Osteoblast (primary cell): ENCODE data around the gene TEX48. TPM values are rescaled to one million over a fixed set of nuclear protein-coding genes. Genes with fewer than 3 reads are reported as not detected.

Experiments
- DNase-seq: peaks from one replicate; pipeline ENCODE4 v3.0.0; 2011; ENCODE audit warnings: low spot score, mixed read lengths; ENCODE audit not compliant: insufficient read length; ENCODE audit errors: missing footprints
- H2AFZ ChIP-seq: 2 replicates; pipeline ENCODE4 v1.6.0; 2011; ENCODE audit warnings: mild to moderate bottlenecking, low read length
- H3K27ac ChIP-seq: 2 replicates; pipeline ENCODE4 v1.5.1; 2011; ENCODE audit warnings: mild to moderate bottlenecking, low read depth, low read length, moderate library complexity
- H3K27me3 ChIP-seq: 2 replicates; pipeline ENCODE4 v1.6.0; 2012; ENCODE audit warnings: mild to moderate bottlenecking, control low read depth, inconsistent platforms, low read length, moderate library complexity; ENCODE audit not compliant: insufficient read depth
- H3K36me3 ChIP-seq: 2 replicates; pipeline ENCODE4 v1.5.1; 2011; ENCODE audit warnings: mild to moderate bottlenecking, low read length, control low read depth, moderate library complexity; ENCODE audit not compliant: insufficient read depth
- H3K4me1 ChIP-seq: 2 replicates; pipeline ENCODE4 v1.5.1; 2011; ENCODE audit warnings: mild to moderate bottlenecking, low read length, control low read depth, moderate library complexity; ENCODE audit not compliant: insufficient read depth
- H3K4me2 ChIP-seq: 2 replicates; pipeline ENCODE4 v1.6.0; 2011; ENCODE audit warnings: mild to moderate bottlenecking, low read length; ENCODE audit not compliant: insufficient read depth
- H3K4me3 ChIP-seq: fragments of 200-600 bp; sonication (generic); 3 replicates; pipeline ENCODE4 v1.5.1; 2012; ENCODE audit warnings: mild to moderate bottlenecking, low read length, inconsistent platforms; ENCODE audit not compliant: insufficient read depth
- H3K79me2 ChIP-seq: 2 replicates; pipeline ENCODE4 v1.6.0; 2012; ENCODE audit warnings: mild to moderate bottlenecking, low read length, control low read depth, inconsistent platforms; ENCODE audit not compliant: insufficient read depth
- H3K9me3 ChIP-seq: 2 replicates; pipeline ENCODE4 v1.5.1; 2011; ENCODE audit warnings: low read depth, low read length, control low read depth
- H4K20me1 ChIP-seq: 2 replicates; pipeline ENCODE4 v1.6.0; 2012; ENCODE audit warnings: mild to moderate bottlenecking, low read length, control low read depth; ENCODE audit not compliant: insufficient read depth
- CTCF ChIP-seq: IDR thresholded peaks from 2 replicates; pipeline ENCODE4 v1.5.1; 2011; ENCODE audit warnings: mild to moderate bottlenecking, low read depth, low read length, moderate library complexity; ENCODE audit errors: extremely low read depth
- total RNA-seq: library from RNA; depleted of rRNA; stranded (reverse); fragments of >200 nt; gene quantifications from 2 replicates; pipeline ENCODE4 v1.2.3, GENCODE V29; 2012

The TEX48 gene
- total RNA-seq, 1 donor: not detected

DNA sequence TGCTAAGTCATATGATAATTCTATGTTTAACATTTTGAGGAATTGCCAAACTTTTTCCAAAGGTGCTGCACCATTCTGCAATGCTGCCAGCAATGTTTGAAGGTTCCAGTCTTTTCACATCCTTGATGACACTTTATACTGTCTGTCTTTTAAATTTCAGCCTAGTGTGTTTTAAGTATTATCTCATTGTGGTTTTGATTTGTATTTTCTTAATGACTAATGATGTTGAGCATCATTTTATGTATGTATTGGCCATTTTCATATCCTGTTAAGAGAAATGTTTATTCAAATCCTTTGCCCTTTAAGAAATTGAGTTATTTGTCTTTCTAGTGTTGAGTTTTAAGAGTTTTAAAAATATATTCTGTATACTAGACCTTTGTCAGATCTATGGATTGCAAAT, 5.0 kb upstream of the TEX48 start:
- no peak for DNase-seq
- no peak overlapping the region for H2AFZ ChIP-seq
- peaks cover 19% of the 10 kb centered on the region for H3K4me1 ChIP-seq
- H3K4me3 ChIP-seq: no peak overlapping the region
- TF ChIP-seq CTCF: no peak
- no peaks in the 10 kb centered on the region for H4K20me1 ChIP-seq
- no peak overlapping the region for H3K27ac ChIP-seq
- H3K9me3 ChIP-seq: no peaks in the 10 kb centered on the region
- no peaks in the 10 kb centered on the region for H3K79me2 ChIP-seq
- H3K4me2 ChIP-seq: no peak overlapping the region
- no peaks in the 10 kb centered on the region for H3K36me3 ChIP-seq
- no peaks in the 10 kb centered on the region for H3K27me3 ChIP-seq

- no peak for TF ChIP-seq CTCF
- peaks cover 8% of the 10 kb centered on the region for H3K4me1 ChIP-seq
- no peaks in the 10 kb centered on the region for H3K36me3 ChIP-seq
- no peak overlapping the region for H3K4me3 ChIP-seq
- no peaks in the 10 kb centered on the region for H3K27me3 ChIP-seq
- no peak overlapping the region for H3K27ac ChIP-seq
- no peaks in the 10 kb centered on the region for H4K20me1 ChIP-seq
- H3K9me3 ChIP-seq: no peaks in the 10 kb centered on the region
- H3K79me2 ChIP-seq: no peaks in the 10 kb centered on the region
- no peak for DNase-seq
- no peak overlapping the region for H2AFZ ChIP-seq
- H3K4me2 ChIP-seq: no peak overlapping the region
These were observed 4.0 kb upstream of the TEX48 start for GRCh38 chr9:114685951-114686350.

- peaks cover 2% of the 10 kb centered on the region for H3K4me1 ChIP-seq
- TF ChIP-seq CTCF: no peak
- no peaks in the 10 kb centered on the region for H3K36me3 ChIP-seq
- H3K4me2 ChIP-seq: no peak overlapping the region
- H3K27ac ChIP-seq: no peak overlapping the region
- no peaks in the 10 kb centered on the region for H4K20me1 ChIP-seq
- DNase-seq: no peak
- no peaks in the 10 kb centered on the region for H3K9me3 ChIP-seq
- H3K4me3 ChIP-seq: no peak overlapping the region
- H2AFZ ChIP-seq: no peak overlapping the region
- H3K79me2 ChIP-seq: no peaks in the 10 kb centered on the region
- H3K27me3 ChIP-seq: no peaks in the 10 kb centered on the region
These were observed 2.0 kb upstream of the TEX48 start for GRCh38 chr9:114684036-114684435.

- Histone ChIP-seq H4K20me1 (no peaks in the 10 kb centered on the region), H3K4me2 (no peak overlapping the region)
- no peak for DNase-seq
These were observed 854 bp upstream of the TEX48 start for GRCh38 chr9:114682846-114683245.

More at GRCh38 chr9:114682846-114683245, 854 bp upstream of the TEX48 start:
- Histone ChIP-seq H3K9me3 (no peaks in the 10 kb centered on the region), H3K27ac (no peak overlapping the region), H3K4me1 (peaks cover 13% of the 10 kb centered on the region), H3K36me3 (no peaks in the 10 kb centered on the region), H3K4me3 (no peak overlapping the region), H3K79me2 (no peaks in the 10 kb centered on the region), H3K27me3 (no peaks in the 10 kb centered on the region), H2AFZ (no peak overlapping the region)
- no peak for TF ChIP-seq CTCF
